Hepatocyte (in vitro differentiated cells): Measurements from ENCODE around the gene GRID1. TPM values are rescaled to one million over a fixed set of nuclear protein-coding genes. Genes with fewer than 3 reads are reported as not detected.

Source experiments
- DNase-seq: peaks from one replicate; pipeline ENCODE4 v3.0.0-alpha.2; 2016; ENCODE audit warnings: low spot score
- H2AFZ ChIP-seq: fragments of 200-600 bp; sonication (generic); 2 replicates; pipeline ENCODE4 v1.6.0; 2016; ENCODE audit warnings: antibody characterized with exemption, mild to moderate bottlenecking
- H3K27ac ChIP-seq: fragments of 200-600 bp; sonication (generic); 2 replicates; pipeline ENCODE4 v1.5.1; 2016; ENCODE audit warnings: mild to moderate bottlenecking
- H3K27me3 ChIP-seq: fragments of 200-600 bp; sonication (generic); 2 replicates; pipeline ENCODE4 v1.6.1; 2016
- H3K36me3 ChIP-seq: fragments of 200-600 bp; sonication (generic); replicated peaks from 2 replicates; pipeline ENCODE4 v1.5.1; 2016; ENCODE audit warnings: low read depth; ENCODE audit not compliant: insufficient read depth
- H3K4me1 ChIP-seq: fragments of 200-600 bp; sonication (generic); 2 replicates; pipeline ENCODE4 v1.5.1; 2016; ENCODE audit warnings: mild to moderate bottlenecking, moderate library complexity; ENCODE audit not compliant: insufficient read depth
- H3K4me2 ChIP-seq: fragments of 200-600 bp; sonication (generic); 2 replicates; pipeline ENCODE4 v1.6.0; 2016
- H3K4me3 ChIP-seq: fragments of 200-600 bp; sonication (generic); 2 replicates; pipeline ENCODE4 v1.5.1; 2016; ENCODE audit warnings: mild to moderate bottlenecking
- H3K79me2 ChIP-seq: fragments of 200-600 bp; sonication (generic); 2 replicates; pipeline ENCODE4 v1.6.0; 2017; ENCODE audit warnings: mild to moderate bottlenecking
- H3K9me2 ChIP-seq: fragments of 200-600 bp; sonication (generic); replicated peaks from 2 replicates; pipeline ENCODE4 v1.6.0; 2017; ENCODE audit warnings: mild to moderate bottlenecking; ENCODE audit not compliant: insufficient read depth
- H3K9me3 ChIP-seq: fragments of 200-600 bp; sonication (generic); 2 replicates; pipeline ENCODE4 v1.5.1; 2016; ENCODE audit warnings: low read depth, mild to moderate bottlenecking
- H4K20me1 ChIP-seq: fragments of 200-600 bp; sonication (generic); 2 replicates; pipeline ENCODE4 v1.6.0; 2016; ENCODE audit warnings: mild to moderate bottlenecking; ENCODE audit not compliant: insufficient read depth, poor library complexity, severe bottlenecking
- CTCF ChIP-seq: fragments of 200-600 bp; sonication (generic); IDR thresholded peaks from 2 replicates; pipeline ENCODE4 v1.5.1; 2016; ENCODE audit warnings: antibody characterized with exemption, mild to moderate bottlenecking; ENCODE audit not compliant: poor library complexity
- EZH2 ChIP-seq: fragments of 200-600 bp; sonication (generic); IDR thresholded peaks from 2 replicates; pipeline ENCODE4 v1.6.1; 2016; ENCODE audit warnings: antibody characterized with exemption, mild to moderate bottlenecking, borderline replicate concordance
- EZH2phosphoT487 ChIP-seq: fragments of 200-600 bp; sonication (generic); IDR thresholded peaks from one replicate; pipeline ENCODE4 v1.6.1; 2018; ENCODE audit warnings: antibody characterized with exemption, mild to moderate bottlenecking, low read depth, moderate library complexity; ENCODE audit not compliant: unreplicated experiment, severe bottlenecking
- WGBS: methylation state at CpG from one replicate; pipeline ENCODE4 v1.1.6; 2016; ENCODE audit warnings: low lambda C conversion rate; ENCODE audit errors: missing lambda C conversion rate; 5-methylcytosine and 5-hydroxymethylcytosine counted together
- polyA plus RNA-seq: library from polyadenylated mRNA; unstranded; fragments of >200 nt; fragmentation: Nextera tagmentation; extraction: Ambion mirVana; gene quantifications from 2 replicates; pipeline ENCODE4 v1.2.1, GENCODE V29; 2016
- total RNA-seq: library from RNA; depleted of rRNA; stranded (reverse); fragments of >200 nt; gene quantifications from 2 replicates; pipeline ENCODE4 v1.2.3, GENCODE V29; 2014

GRID1 gene
- total and polyA plus RNA-seq, 2 experiments from 2014 or later = 0.07 to 0.37 TPM

- TF ChIP-seq EZH2 (no peak), CTCF (peak; percentile 94), EZH2phosphoT487 (no peak)
- Histone ChIP-seq H3K4me3 (peak overlapping the region; percentile 54), H3K27ac (peak overlapping the region; percentile 89), H3K9me2 (no peaks in the 10 kb centered on the region), H3K4me2 (peak overlapping the region; percentile 95), H3K9me3 (no peaks in the 10 kb centered on the region), H4K20me1 (no peaks in the 10 kb centered on the region), H3K4me1 (peaks cover 18% of the 10 kb centered on the region), H3K79me2 (no peaks in the 10 kb centered on the region), H2AFZ (peak overlapping the region; percentile 74), H3K36me3 (no peaks in the 10 kb centered on the region), H3K27me3 (peaks cover 37% of the 10 kb centered on the region)
- WGBS = 2% methylated on average over 41 of the region's 90 CpGs
- peak; percentile 98 for DNase-seq
These were observed 33.5 kb upstream of the GRID1 start for GRCh38 chr10:86399879-86400704.

- peaks cover 37% of the 10 kb centered on the region for H3K27me3 ChIP-seq
- H2AFZ ChIP-seq = peak overlapping the region; percentile 66
- peak overlapping the region; percentile 95 for H3K4me2 ChIP-seq
- H3K9me2 ChIP-seq = no peaks in the 10 kb centered on the region
- no peak for DNase-seq
- H4K20me1 ChIP-seq = no peaks in the 10 kb centered on the region
- H3K4me1 ChIP-seq = peaks cover 18% of the 10 kb centered on the region
- no peaks in the 10 kb centered on the region for H3K9me3 ChIP-seq
- H3K27ac ChIP-seq = peak overlapping the region; percentile 13
- WGBS = 48% methylated on average over 9 of the region's 9 CpGs
- no peak overlapping the region for H3K4me3 ChIP-seq
- H3K79me2 ChIP-seq = no peaks in the 10 kb centered on the region
- TF ChIP-seq EZH2phosphoT487 (no peak), CTCF (no peak), EZH2 (no peak)
- H3K36me3 ChIP-seq = no peaks in the 10 kb centered on the region
These were observed 32.9 kb upstream of the GRID1 start for GRCh38 chr10:86399514-86399878.

- Histone ChIP-seq H3K9me2 (no peaks in the 10 kb centered on the region), H3K27me3 (peaks cover 31% of the 10 kb centered on the region), H3K27ac (no peak overlapping the region), H3K4me3 (no peak overlapping the region), H3K36me3 (no peaks in the 10 kb centered on the region), H3K4me1 (peaks cover 18% of the 10 kb centered on the region), H3K9me3 (no peaks in the 10 kb centered on the region), H3K4me2 (no peak overlapping the region), H4K20me1 (no peaks in the 10 kb centered on the region), H3K79me2 (no peaks in the 10 kb centered on the region), H2AFZ (no peak overlapping the region)
- no peak for DNase-seq
- WGBS = 68% methylated on average over 7 of the region's 7 CpGs
- TF ChIP-seq EZH2phosphoT487 = no peak
- no peak for TF ChIP-seq CTCF
- TF ChIP-seq EZH2 = no peak
These were observed 30.5 kb upstream of the GRID1 start for GRCh38 chr10:86397120-86397519.
